ENCODE data around the gene FERD3L. TPM values are rescaled to one million over a fixed set of nuclear protein-coding genes. Genes with fewer than 3 reads are reported as not detected.

Gene FERD3L
- polyA plus RNA-seq, 1 donor (not counting 4 experiments of a cell fraction or from before 2014, with no cell fraction given) = not detected

DNA sequence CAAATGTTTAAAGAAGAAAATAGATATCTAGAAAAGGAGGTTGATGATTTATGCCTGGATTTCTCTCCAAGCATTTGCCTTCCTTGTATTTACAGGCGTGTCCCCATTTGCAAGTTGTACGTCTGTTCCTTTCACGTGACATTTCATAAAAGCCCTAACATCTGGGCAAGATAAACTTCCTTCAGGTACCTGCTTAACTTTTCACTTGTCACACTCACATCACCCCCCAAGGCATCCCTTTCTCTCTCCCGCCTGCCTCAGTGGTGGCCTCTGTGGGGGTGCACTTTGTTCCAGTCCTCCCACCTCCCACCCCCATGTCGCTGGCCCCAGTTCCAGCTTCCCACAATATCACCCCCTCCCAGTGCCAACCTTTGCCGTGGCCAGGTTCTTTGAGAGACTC is 34.4 kb downstream of the FERD3L start:
- no peaks in the 10 kb centered on the region for H4K20me1 ChIP-seq (ENCODE audit: control insufficient read depth, extremely low read depth, insufficient read depth, low read length)
- H3K4me1 ChIP-seq (ENCODE audit: control insufficient read depth, extremely low read depth, insufficient read depth, low read length) = peaks cover 14% of the 10 kb centered on the region
- TF ChIP-seq, protein P1, sequence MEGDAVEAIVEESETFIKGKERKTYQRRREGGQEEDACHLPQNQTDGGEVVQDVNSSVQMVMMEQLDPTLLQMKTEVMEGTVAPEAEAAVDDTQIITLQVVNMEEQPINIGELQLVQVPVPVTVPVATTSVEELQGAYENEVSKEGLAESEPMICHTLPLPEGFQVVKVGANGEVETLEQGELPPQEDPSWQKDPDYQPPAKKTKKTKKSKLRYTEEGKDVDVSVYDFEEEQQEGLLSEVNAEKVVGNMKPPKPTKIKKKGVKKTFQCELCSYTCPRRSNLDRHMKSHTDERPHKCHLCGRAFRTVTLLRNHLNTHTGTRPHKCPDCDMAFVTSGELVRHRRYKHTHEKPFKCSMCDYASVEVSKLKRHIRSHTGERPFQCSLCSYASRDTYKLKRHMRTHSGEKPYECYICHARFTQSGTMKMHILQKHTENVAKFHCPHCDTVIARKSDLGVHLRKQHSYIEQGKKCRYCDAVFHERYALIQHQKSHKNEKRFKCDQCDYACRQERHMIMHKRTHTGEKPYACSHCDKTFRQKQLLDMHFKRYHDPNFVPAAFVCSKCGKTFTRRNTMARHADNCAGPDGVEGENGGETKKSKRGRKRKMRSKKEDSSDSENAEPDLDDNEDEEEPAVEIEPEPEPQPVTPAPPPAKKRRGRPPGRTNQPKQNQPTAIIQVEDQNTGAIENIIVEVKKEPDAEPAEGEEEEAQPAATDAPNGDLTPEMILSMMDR (optimal IDR thresholded peaks at IDR 0.05 in 1 of 3, IDR thresholded peaks at IDR 0.05 in 1 of 3, conservative IDR thresholded peaks at IDR 0.05 in 1 of 3; ENCODE audit: extremely low read depth in 1 of 3, insufficient read depth in 2 of 3, low read length in 3 of 3) = no peak
- TF ChIP-seq EZH2 (IDR thresholded peaks at IDR 0.05; ENCODE audit: low read length) = no peak
- dilution Hi-C loops (cut with MboI; ENCODE audit: extremely low pct_ligation_motif_present, low sequenced_read_pairs) = no loop called here
- H3K36me3 ChIP-seq (ENCODE audit: control insufficient read depth in 2 of 2, extremely low read depth in 1 of 2, insufficient read depth in 2 of 2, low read length in 2 of 2) = no peaks in the 10 kb centered on the region
- H3K9me3 ChIP-seq (ENCODE audit: control insufficient read depth, low read depth, low read length) = no peaks in the 10 kb centered on the region
- H3K4me3 ChIP-seq (ENCODE audit: control insufficient read depth in 2 of 3, extremely low read depth in 1 of 3, insufficient read depth in 2 of 3, low read depth in 1 of 3, low read length in 3 of 3) = no peak overlapping the region
- H3K27me3 ChIP-seq (ENCODE audit: control insufficient read depth, extremely low read depth, insufficient read depth, low read length) = peaks cover 56% of the 10 kb centered on the region
- H3K4me2 ChIP-seq (ENCODE audit: control insufficient read depth, extremely low read depth, insufficient read depth, low read depth, low read length) = no peak overlapping the region
- H3K9me1 ChIP-seq (ENCODE audit: control insufficient read depth, extremely low read depth, insufficient read depth, low read length) = no peaks in the 10 kb centered on the region
- no peak overlapping the region for H3K9ac ChIP-seq (ENCODE audit: control insufficient read depth, extremely low read depth, insufficient read depth, low read length)
- DNase-seq (ENCODE audit: low read depth, low spot score) (no peak), FAIRE-seq (no peak)
- no peak overlapping the region for H2AFZ ChIP-seq (ENCODE audit: control insufficient read depth, low read length)
- no peaks in the 10 kb centered on the region for H3K79me2 ChIP-seq (ENCODE audit: control insufficient read depth, insufficient read depth, low read length)
- no peak overlapping the region for H3K27ac ChIP-seq (ENCODE audit: control insufficient read depth, insufficient read depth, low read length)

DNA sequence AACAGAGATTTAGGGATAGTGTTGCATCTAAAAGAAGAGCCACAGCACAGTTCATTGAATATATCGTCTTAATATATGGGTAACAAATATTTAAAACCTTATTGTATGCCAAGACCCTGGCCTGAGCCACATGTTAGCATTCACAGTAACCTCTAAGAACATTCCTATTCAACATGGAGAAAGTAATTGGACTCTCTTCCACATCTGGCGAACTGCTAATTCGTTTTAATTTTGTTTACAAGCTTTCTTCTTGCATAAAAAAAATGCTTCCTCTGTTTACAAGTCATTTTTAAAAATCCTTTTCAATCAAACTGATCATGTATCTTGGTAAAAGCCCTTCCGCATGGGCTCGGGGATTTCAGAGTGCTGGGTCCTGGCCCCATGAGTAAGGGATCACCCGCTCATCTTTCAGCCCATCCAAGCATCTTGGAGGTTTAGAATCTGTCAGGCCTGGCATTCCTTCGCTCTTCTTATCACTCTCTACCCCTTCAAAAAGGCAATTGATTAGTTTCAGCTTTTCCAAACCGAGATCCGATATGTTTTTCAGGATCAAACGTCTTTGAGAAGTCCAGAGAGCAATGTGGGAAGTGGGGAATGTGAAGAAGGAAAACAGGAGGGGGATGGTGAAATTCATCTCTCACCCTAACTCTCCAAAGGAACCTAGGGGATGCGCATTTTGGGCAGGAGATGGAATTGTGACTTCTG is 35.0 kb downstream of the FERD3L start:
- H3K9ac ChIP-seq (ENCODE audit: control insufficient read depth, extremely low read depth, insufficient read depth, low read length) = no peak overlapping the region
- no peak overlapping the region for H3K4me3 ChIP-seq (ENCODE audit: control insufficient read depth in 2 of 3, extremely low read depth in 1 of 3, insufficient read depth in 2 of 3, low read depth in 1 of 3, low read length in 3 of 3)
- no peaks in the 10 kb centered on the region for H3K79me2 ChIP-seq (ENCODE audit: control insufficient read depth, insufficient read depth, low read length)
- FAIRE-seq = no peak
- no peak overlapping the region for H3K27ac ChIP-seq (ENCODE audit: control insufficient read depth, insufficient read depth, low read length)
- H3K36me3 ChIP-seq (ENCODE audit: control insufficient read depth in 2 of 2, extremely low read depth in 1 of 2, insufficient read depth in 2 of 2, low read length in 2 of 2) = no peaks in the 10 kb centered on the region
- no peaks in the 10 kb centered on the region for H4K20me1 ChIP-seq (ENCODE audit: control insufficient read depth, extremely low read depth, insufficient read depth, low read length)
- H3K4me2 ChIP-seq (ENCODE audit: control insufficient read depth, extremely low read depth, insufficient read depth, low read depth, low read length) = no peak overlapping the region
- TF ChIP-seq, protein P1 (optimal IDR thresholded peaks at IDR 0.05 in 1 of 3, IDR thresholded peaks at IDR 0.05 in 1 of 3, conservative IDR thresholded peaks at IDR 0.05 in 1 of 3; ENCODE audit: extremely low read depth in 1 of 3, insufficient read depth in 2 of 3, low read length in 3 of 3) = no peak
- no peak for TF ChIP-seq EZH2 (IDR thresholded peaks at IDR 0.05; ENCODE audit: low read length)
- H3K27me3 ChIP-seq (ENCODE audit: control insufficient read depth, extremely low read depth, insufficient read depth, low read length) = peaks cover 58% of the 10 kb centered on the region
- DNase-seq (ENCODE audit: low read depth, low spot score) = no peak
- dilution Hi-C loops (cut with MboI; ENCODE audit: extremely low pct_ligation_motif_present, low sequenced_read_pairs) = no loop called here
- no peaks in the 10 kb centered on the region for H3K9me1 ChIP-seq (ENCODE audit: control insufficient read depth, extremely low read depth, insufficient read depth, low read length)
- peaks cover 14% of the 10 kb centered on the region for H3K4me1 ChIP-seq (ENCODE audit: control insufficient read depth, extremely low read depth, insufficient read depth, low read length)
- no peak overlapping the region for H2AFZ ChIP-seq (ENCODE audit: control insufficient read depth, low read length)
- no peaks in the 10 kb centered on the region for H3K9me3 ChIP-seq (ENCODE audit: control insufficient read depth, low read depth, low read length)

Data from keratinocyte (primary cell).